Uterus (tissue), 2 donors: ENCODE data around the gene ADARB2.

ENCODE experiments used
- POLR2A ChIP-seq, 2 donors: fragments of 450-650 bp; IDR thresholded peaks; one replicate each; pipeline ENCODE4 v1.6.1; 2016; ENCODE audit warnings: antibody characterized with exemption in 2 of 2, mild to moderate bottlenecking in 1 of 2, moderate library complexity in 1 of 2
- TF ChIP-seq, protein P1 (sequence below), 4 experiments: fragments of 200-600 bp in 2 of 4; fragments of 450-650 bp in 2 of 4; sonication (generic) in 2 of 4; IDR thresholded peaks; one replicate each; pipeline ENCODE4 v1.5.1; 2016 to 2019; ENCODE audit warnings: antibody characterized with exemption in 4 of 4, mild to moderate bottlenecking in 2 of 4, moderate library complexity in 1 of 4

DNA sequence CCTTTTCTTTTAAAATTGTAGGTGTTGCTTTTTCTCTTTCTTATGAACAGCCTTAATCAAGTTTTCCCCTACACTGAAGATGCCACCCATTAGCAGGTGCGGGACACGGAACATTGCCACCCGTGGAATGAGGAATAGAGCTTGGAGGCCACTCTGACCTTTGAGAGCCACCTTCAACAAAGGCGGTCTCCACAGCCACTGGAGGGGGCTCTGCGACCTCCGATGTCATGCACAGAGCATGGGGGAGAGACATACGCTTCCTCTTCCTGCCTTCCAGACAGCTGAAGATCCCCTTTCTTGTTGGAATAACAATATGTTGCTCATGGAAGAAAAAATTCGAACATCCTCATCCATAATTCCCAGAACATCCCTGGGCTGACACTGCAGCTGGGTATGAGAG lies 39.1 kb downstream of the ADARB2 start:
- TF ChIP-seq, protein P1, sequence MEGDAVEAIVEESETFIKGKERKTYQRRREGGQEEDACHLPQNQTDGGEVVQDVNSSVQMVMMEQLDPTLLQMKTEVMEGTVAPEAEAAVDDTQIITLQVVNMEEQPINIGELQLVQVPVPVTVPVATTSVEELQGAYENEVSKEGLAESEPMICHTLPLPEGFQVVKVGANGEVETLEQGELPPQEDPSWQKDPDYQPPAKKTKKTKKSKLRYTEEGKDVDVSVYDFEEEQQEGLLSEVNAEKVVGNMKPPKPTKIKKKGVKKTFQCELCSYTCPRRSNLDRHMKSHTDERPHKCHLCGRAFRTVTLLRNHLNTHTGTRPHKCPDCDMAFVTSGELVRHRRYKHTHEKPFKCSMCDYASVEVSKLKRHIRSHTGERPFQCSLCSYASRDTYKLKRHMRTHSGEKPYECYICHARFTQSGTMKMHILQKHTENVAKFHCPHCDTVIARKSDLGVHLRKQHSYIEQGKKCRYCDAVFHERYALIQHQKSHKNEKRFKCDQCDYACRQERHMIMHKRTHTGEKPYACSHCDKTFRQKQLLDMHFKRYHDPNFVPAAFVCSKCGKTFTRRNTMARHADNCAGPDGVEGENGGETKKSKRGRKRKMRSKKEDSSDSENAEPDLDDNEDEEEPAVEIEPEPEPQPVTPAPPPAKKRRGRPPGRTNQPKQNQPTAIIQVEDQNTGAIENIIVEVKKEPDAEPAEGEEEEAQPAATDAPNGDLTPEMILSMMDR (IDR thresholded peaks at IDR 0.05) = no peak
- TF ChIP-seq POLR2A (IDR thresholded peaks at IDR 0.05) = no peak
